Lower leg skin (tissue), 4 donors: Measurements from ENCODE around the gene POLD1. TPM values are rescaled to one million over a fixed set of nuclear protein-coding genes. Genes with fewer than 3 reads are reported as not detected.

Source experiments
- DNase-seq, 2 donors: peaks; one replicate each; pipeline ENCODE4 v3.0.0-alpha.2; 2019; ENCODE audit warnings: low spot score in 2 of 2
- H3K4me3 ChIP-seq: fragments of 200-600 bp; sonication (generic); 2 replicates; pipeline ENCODE4 v1.5.1; 2017; ENCODE audit warnings: mild to moderate bottlenecking, low read depth; ENCODE audit not compliant: poor library complexity, severe bottlenecking
- CTCF ChIP-seq, 3 donors: fragments of 450-650 bp; IDR thresholded peaks; one replicate each; pipeline ENCODE4 v1.5.1; 2016; ENCODE audit warnings: antibody characterized with exemption in 3 of 3, mild to moderate bottlenecking in 3 of 3, moderate library complexity in 2 of 3
- POLR2A ChIP-seq, 2 donors: fragments of 450-650 bp; IDR thresholded peaks; one replicate each; pipeline ENCODE4 v1.6.1; 2016 to 2017; ENCODE audit warnings: antibody characterized with exemption in 2 of 2, mild to moderate bottlenecking in 1 of 2, moderate library complexity in 1 of 2
- WGBS, 2 donors: methylation state at CpG; one replicate each; pipeline ENCODE4 v1.1.5; 2018; 5-methylcytosine and 5-hydroxymethylcytosine counted together
- intact Hi-C: fragments of 100-400 bp; cut with DNase I; formaldehyde crosslinking; loops from one replicate; pipeline ENCODE4 v1.15.0; 2023; ENCODE audit warnings: low total_unique reads
- total RNA-seq, 4 donors: library from RNA; depleted of rRNA; stranded (reverse); fragments of >200 nt; gene quantifications; one replicate each; pipeline ENCODE4 v1.1.0, GENCODE V29; 2016

Gene POLD1
- total RNA-seq, 4 donors from 2014 or later: 16.8 to 26.6 (median 20.0) TPM

GRCh38 chr19:50380751-50381151, 3.4 kb upstream of the POLD1 start:
- no peak overlapping the region for H3K4me3 ChIP-seq
- 81 to 82% methylated on average over 8 of the region's 8 CpGs for WGBS, 2 donors
- intact Hi-C loops: loop anchor here (5.0 kb wide), 1 partner anchor 422 kb away; no protein-coding TSS in a partner anchor
- TF ChIP-seq POLR2A (IDR thresholded peaks at IDR 0.05) (no peak), CTCF (IDR thresholded peaks at IDR 0.05) (no peak)
- no peak for DNase-seq

GRCh38 chr19:50381881-50382729, 2.0 kb upstream of the POLD1 start:
- TF ChIP-seq POLR2A (IDR thresholded peaks at IDR 0.05) (no peak), CTCF (IDR thresholded peaks at IDR 0.05) (no peak)
- H3K4me3 ChIP-seq: no peak overlapping the region
- 85 to 92% methylated on average over 54 to 57 of the region's 58 CpGs for WGBS, 2 donors
- intact Hi-C loops: loop anchor here (5.0 kb wide), 1 partner anchor 420 kb away; no protein-coding TSS in a partner anchor
- no peak for DNase-seq

GRCh38 chr19:50383001-50383851, 921 bp upstream of the POLD1 start:
- no peak for TF ChIP-seq POLR2A (IDR thresholded peaks at IDR 0.05)
- no peak for TF ChIP-seq CTCF (IDR thresholded peaks at IDR 0.05)
- no peak overlapping the region for H3K4me3 ChIP-seq
- intact Hi-C loops: loop anchor here (5.0 kb wide), 1 partner anchor 419 kb away; no protein-coding TSS in a partner anchor
- no peak for DNase-seq
- WGBS, 2 donors: 42 to 46% methylated on average over 21 of the region's 21 CpGs

GRCh38 chr19:50384685-50385535, 763 bp downstream of the POLD1 start:
- WGBS, 2 donors: 10 to 13% methylated on average over 26 of the region's 26 CpGs
- H3K4me3 ChIP-seq: peak overlapping the region; percentile 33
- no peak for TF ChIP-seq POLR2A (IDR thresholded peaks at IDR 0.05)
- TF ChIP-seq CTCF (IDR thresholded peaks at IDR 0.05): no peak
- no peak for DNase-seq
- intact Hi-C loops: loop anchor here (5.0 kb wide), 1 partner anchor 417 kb away; no protein-coding TSS in a partner anchor

GRCh38 chr19:50387176-50387867, 3.2 kb downstream of the POLD1 start:
- no peak overlapping the region for H3K4me3 ChIP-seq
- TF ChIP-seq CTCF (IDR thresholded peaks at IDR 0.05): no peak
- no peak for TF ChIP-seq POLR2A (IDR thresholded peaks at IDR 0.05)
- 87 to 88% methylated on average over 21 of the region's 21 CpGs for WGBS, 2 donors
- intact Hi-C loops: no loop called here
- no peak for DNase-seq
